ENCODE results near the gene ACO1. TPM values are rescaled to one million over a fixed set of nuclear protein-coding genes. Genes with fewer than 3 reads are reported as not detected.
A peak's percentile ranks its signal among the peaks of the same experiment; 100 is the strongest.

Gene ACO1
- polyA plus RNA-seq (2013, experiment 1 of 2): 33.0 TPM
- 36.4 TPM for polyA plus RNA-seq (2013, experiment 2 of 2)

DNA sequence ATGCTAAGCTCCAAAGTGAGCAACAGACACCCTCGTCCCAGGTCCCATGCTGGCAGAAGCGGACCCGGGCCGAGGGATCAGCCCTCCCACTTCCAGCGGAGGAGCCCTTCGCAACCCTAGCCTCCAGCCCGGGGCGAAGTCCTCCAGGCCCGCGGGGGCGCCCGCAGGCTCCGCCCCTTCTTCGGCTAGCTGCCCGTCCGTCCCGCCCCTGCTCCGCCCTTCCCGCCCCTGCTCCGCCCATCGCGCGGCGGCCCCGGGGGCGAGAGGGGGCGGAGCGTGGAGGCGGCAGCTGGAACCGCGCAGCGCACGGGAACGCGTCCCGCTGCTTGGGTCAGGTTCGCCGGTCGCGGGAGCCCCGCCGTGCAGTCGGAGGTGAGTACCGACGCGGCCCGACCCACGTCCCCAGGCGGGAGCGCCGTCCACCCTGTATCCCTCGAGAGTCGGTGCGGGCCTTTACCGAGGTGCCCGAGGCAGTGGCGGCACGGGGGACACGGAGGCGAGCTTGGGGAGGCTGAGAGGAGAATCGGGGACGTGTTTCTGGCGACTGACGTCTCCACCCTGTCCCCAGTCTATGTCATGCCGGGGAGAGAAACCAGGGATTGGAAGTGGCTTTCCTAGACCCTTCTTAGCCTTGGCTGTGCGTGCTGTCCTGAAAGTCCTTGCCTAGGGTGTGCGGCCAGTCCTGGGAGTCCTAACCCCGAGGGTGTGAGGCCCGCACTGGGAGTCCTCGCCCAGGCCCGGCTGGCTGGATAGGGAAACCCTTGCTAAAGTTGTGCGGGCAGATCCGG lies at the start of gene ACO1:
TSS of gene ACO1 (plus strand) at position 280 of the 788 bp plus-strand sequence. CDS start 20,864 bp downstream, outside the sequence.
- Histone ChIP-seq H3K9ac (ENCODE audit: low read depth, low read length) (peak within 1 kb of the TSS; percentile 70), H3K36me3 (ENCODE audit: insufficient read depth, low read length) (no peaks in the 10 kb centered on the region), H3K4me3 (ENCODE audit: low read length) (peak within 1 kb of the TSS; percentile 86), H3K27me3 (ENCODE audit: insufficient read depth, low read length) (peaks cover 44% of the 10 kb centered on the region), H3K4me1 (ENCODE audit: insufficient read depth, low read length) (peaks cover 8% of the 10 kb centered on the region), H3K27ac (ENCODE audit: low read depth, low read length) (no peak within 1 kb of the TSS; the same call in 1 of the 2 replicates), H3K9me3 (ENCODE audit: insufficient read depth, low read depth, low read length) (no peaks in the 10 kb centered on the region)
- whole genome bisulfite sequencing: 1% methylated on average over 73 of the region's 73 CpGs

DNA sequence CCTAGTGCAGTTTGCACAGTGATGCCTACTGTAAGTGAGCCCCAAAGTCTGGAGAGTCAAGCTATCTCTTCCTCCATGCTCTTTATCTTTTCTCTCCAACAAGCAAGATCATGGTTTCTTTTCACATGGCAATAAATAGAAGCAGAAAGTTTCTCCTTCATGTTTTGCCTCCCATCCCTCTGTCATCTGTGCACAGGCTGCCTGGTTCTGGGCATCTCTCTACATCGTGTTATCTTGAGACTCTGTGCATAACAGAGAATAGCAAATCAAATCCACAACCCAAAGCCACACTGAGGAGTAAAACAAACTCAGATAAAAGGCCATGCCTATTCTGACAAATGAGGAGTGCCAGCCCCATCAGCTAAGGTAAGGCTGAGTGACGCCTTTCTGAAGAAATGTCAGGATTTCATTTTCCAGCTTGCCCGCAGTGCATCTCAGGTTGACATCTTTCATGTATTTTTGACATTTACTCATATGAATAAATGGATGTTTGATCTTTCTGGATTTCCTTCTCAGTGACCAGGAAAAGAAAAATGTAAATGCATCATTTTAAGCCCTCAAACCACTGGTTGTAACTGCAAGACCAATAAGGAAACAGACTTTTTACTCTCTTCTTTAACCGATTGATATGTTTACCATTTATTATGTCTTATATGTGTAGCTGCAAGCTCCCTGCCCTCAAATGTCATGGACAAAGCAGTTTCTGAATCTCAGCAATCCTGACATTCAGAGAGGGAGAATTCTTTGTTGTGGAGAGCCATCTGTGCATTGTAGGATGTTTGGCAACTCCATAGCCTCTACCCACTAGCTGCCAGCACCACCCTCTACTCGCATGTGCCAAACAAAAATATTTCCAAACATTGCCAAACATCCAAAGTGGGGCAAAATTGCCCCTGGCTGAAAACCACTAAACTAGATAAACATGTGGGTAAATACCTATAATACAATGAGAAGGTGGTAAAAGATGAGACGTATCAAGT lies 49.2 kb upstream of the ACO1 start:
- Histone ChIP-seq H3K27ac (ENCODE audit: low read depth, low read length) (no peak overlapping the region), H3K4me3 (ENCODE audit: low read length) (no peak overlapping the region), H3K36me3 (ENCODE audit: insufficient read depth, low read length) (no peaks in the 10 kb centered on the region), H3K9me3 (ENCODE audit: insufficient read depth, low read depth, low read length) (0 out of 2 replicates have a peak, but pooled peaks cover under 1% of the 10 kb centered on the region), H3K27me3 (ENCODE audit: insufficient read depth, low read length) (no peaks in the 10 kb centered on the region), H3K4me1 (ENCODE audit: insufficient read depth, low read length) (peaks cover 19% of the 10 kb centered on the region), H3K9ac (ENCODE audit: low read depth, low read length) (no peak overlapping the region)
- WGBS: 88% methylated on average over 5 of the region's 6 CpGs

DNA sequence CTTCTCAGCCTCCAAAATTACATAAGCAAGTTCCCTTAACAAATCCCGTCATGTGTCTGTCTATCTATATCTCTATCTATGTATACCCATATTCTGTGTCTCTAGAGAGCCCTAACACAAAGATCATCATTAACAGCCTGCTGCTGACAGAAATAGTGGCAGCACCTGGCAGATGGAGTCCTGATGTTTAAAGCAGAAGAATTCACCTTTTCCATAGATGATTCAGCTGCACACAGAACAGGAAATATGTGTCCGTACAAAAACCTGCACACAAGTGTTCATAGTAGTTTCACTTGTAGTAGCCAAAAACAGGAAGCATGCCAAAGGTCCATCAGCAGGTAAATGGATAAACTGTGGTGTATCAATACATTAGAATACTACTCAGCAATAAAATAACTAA lies 45.0 kb upstream of the ACO1 start:
- Histone ChIP-seq H3K27me3 (ENCODE audit: insufficient read depth, low read length) (no peaks in the 10 kb centered on the region), H3K9ac (ENCODE audit: low read depth, low read length) (no peak overlapping the region), H3K9me3 (ENCODE audit: insufficient read depth, low read depth, low read length) (no peaks in the 10 kb centered on the region), H3K4me3 (ENCODE audit: low read length) (no peak overlapping the region), H3K4me1 (ENCODE audit: insufficient read depth, low read length) (peaks cover 32% of the 10 kb centered on the region), H3K27ac (ENCODE audit: low read depth, low read length) (no peak overlapping the region), H3K36me3 (ENCODE audit: insufficient read depth, low read length) (no peaks in the 10 kb centered on the region)
- 90% methylated on average over 2 of the region's 2 CpGs for WGBS

DNA sequence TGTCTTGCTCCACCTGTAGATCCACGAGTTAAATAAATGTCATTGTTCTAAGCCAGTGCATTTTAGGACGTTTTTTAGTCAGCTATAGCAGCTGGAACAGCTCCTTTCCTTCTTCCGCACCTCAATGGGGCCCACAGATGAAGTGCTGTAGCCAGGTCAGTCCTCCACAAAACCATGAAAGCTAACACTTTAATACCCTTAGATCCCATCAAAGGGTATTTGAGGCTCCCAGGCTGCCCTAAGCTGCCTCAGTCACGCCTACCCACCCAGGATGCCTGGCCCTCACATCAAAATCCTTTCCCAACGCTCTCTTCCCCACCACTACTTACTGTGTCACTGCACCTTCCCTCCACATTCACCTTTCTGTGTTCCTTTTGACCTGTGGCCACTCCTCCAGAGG lies 44.1 kb upstream of the ACO1 start:
- H3K36me3 ChIP-seq (ENCODE audit: insufficient read depth, low read length): no peaks in the 10 kb centered on the region
- WGBS: 80% methylated on average over 5 of the region's 5 CpGs

DNA sequence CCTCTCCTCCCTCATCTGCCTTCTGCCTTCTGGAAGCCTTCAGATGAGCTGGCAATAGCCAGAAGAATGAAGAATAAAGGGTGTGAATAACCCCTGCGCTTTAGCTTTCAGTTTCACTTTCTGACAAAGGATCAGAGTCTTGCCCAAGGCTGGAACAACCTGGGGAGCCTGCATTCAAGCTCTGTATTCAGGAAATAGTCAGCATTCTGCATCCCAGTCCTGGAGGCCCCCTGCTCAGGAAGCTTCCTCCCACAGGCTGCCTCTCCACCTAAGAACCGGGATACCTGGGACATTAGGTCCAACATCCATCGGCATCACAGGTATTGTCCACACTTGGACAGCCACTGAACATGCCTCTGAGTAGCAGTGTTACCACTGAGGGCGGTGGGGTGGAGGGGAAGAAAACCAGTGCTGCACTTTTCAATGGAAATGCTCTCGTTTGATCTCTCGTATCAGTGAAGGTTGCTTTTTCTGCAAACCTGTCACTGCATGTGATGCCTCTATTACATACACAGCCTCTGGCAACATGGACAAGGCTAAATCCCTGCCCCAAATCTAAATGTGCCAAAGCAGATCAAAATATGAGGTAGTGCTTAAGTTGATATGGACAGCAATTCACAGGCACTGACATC lies 39.8 kb upstream of the ACO1 start:
- Histone ChIP-seq H3K36me3 (ENCODE audit: insufficient read depth, low read length) (no peaks in the 10 kb centered on the region), H3K9ac (ENCODE audit: low read depth, low read length) (peak overlapping the region; percentile 59), H3K27me3 (ENCODE audit: insufficient read depth, low read length) (no peaks in the 10 kb centered on the region), H3K9me3 (ENCODE audit: insufficient read depth, low read depth, low read length) (no peaks in the 10 kb centered on the region), H3K27ac (ENCODE audit: low read depth, low read length) (peak overlapping the region; percentile 95), H3K4me1 (ENCODE audit: insufficient read depth, low read length) (peaks cover 49% of the 10 kb centered on the region), H3K4me3 (ENCODE audit: low read length) (peak overlapping the region; percentile 24)
- 24% methylated on average over 6 of the region's 6 CpGs for WGBS

More for the DNA sequence above, 44.1 kb upstream of the ACO1 start:
- Histone ChIP-seq H3K9me3 (ENCODE audit: insufficient read depth, low read depth, low read length) (no peaks in the 10 kb centered on the region), H3K27ac (ENCODE audit: low read depth, low read length) (no peak overlapping the region), H3K27me3 (ENCODE audit: insufficient read depth, low read length) (no peaks in the 10 kb centered on the region), H3K4me3 (ENCODE audit: low read length) (no peak overlapping the region), H3K9ac (ENCODE audit: low read depth, low read length) (no peak overlapping the region), H3K4me1 (ENCODE audit: insufficient read depth, low read length) (peaks cover 40% of the 10 kb centered on the region)

DNA sequence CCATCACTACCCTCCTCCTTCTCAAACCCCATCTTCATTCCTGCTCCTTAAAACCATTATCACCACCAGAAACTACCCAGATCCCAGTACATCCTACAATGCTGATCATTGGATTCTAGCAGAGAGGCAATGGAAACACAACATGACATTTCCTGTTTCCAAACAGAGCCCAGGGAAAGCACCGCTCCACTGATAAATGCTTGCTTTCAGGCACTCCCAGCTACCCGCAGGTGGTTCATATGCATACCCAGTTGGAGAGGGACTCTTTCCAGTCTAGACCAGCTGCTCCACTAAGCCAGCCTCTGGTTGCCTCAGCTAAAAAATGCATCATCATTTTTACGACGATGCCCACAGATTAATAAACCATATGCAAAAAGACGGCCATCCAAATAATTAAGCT lies 39.2 kb upstream of the ACO1 start:
- no peaks in the 10 kb centered on the region for H3K36me3 ChIP-seq (ENCODE audit: insufficient read depth, low read length)
- H3K27ac ChIP-seq (ENCODE audit: low read depth, low read length): peak overlapping the region; percentile 95
- peak overlapping the region; percentile 59 for H3K9ac ChIP-seq (ENCODE audit: low read depth, low read length)
- H3K4me3 ChIP-seq (ENCODE audit: low read length): peak overlapping the region; percentile 24; the same call in 1 of the 2 replicates
- no peaks in the 10 kb centered on the region for H3K9me3 ChIP-seq (ENCODE audit: insufficient read depth, low read depth, low read length)
- H3K27me3 ChIP-seq (ENCODE audit: insufficient read depth, low read length): no peaks in the 10 kb centered on the region
- H3K4me1 ChIP-seq (ENCODE audit: insufficient read depth, low read length): peaks cover 47% of the 10 kb centered on the region
- WGBS: 18% methylated on average over 5 of the region's 5 CpGs

DNA sequence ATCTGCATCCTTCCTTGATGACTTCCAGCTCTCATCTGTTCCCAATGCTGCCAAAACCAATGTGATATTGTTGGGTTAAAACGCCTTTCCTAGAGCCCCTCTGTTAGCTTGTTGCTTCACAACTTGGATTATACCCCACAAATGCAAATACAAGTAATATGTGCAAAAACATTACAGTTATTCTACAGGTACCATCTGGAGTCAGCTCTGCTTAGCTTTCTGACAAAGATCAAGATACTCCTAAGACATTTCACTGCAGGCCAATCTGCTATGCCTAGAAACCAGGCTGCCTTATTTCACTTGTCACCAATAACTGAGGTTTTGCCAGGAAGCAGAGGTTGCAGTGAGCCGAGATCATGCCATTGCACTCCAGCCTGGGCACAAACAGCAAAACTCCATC lies 36.9 kb upstream of the ACO1 start:
- WGBS: 97% methylated on average over 2 of the region's 2 CpGs
- Histone ChIP-seq H3K4me3 (ENCODE audit: low read length) (no peak overlapping the region), H3K27me3 (ENCODE audit: insufficient read depth, low read length) (no peaks in the 10 kb centered on the region), H3K9me3 (ENCODE audit: insufficient read depth, low read depth, low read length) (no peaks in the 10 kb centered on the region), H3K4me1 (ENCODE audit: insufficient read depth, low read length) (peaks cover 42% of the 10 kb centered on the region), H3K27ac (ENCODE audit: low read depth, low read length) (no peak overlapping the region), H3K36me3 (ENCODE audit: insufficient read depth, low read length) (no peaks in the 10 kb centered on the region), H3K9ac (ENCODE audit: low read depth, low read length) (no peak overlapping the region)

DNA sequence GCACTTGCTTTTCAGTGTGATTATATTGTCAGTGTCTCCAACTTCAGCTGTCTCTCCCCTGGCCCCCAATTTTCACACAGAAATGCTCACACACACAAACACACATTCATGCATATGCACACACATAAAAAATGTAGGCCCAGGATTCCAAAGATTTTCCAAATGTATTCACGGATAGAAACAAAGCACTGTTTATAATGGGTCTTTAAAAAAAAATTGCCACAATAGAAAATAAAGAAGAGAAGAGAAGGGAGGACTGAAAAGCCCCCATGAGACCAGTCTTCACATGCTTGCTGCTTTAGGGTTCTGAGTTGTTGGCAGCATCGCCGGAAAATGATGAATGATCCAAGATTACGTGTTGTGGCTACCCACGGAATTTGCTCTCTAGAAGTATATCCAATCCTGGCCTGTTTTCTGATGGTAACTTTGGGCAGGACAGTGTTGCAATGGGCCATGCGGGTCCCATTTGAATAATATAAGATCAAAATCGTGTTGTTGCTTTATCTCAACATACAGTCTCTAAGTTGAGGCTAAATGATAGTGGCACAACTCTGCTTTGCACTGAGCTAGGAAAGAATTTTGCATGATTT lies 36.2 kb upstream of the ACO1 start:
- Histone ChIP-seq H3K36me3 (ENCODE audit: insufficient read depth, low read length) (no peaks in the 10 kb centered on the region), H3K9me3 (ENCODE audit: insufficient read depth, low read depth, low read length) (no peaks in the 10 kb centered on the region), H3K9ac (ENCODE audit: low read depth, low read length) (no peak overlapping the region), H3K4me1 (ENCODE audit: insufficient read depth, low read length) (peaks cover 40% of the 10 kb centered on the region), H3K4me3 (ENCODE audit: low read length) (no peak overlapping the region), H3K27me3 (ENCODE audit: insufficient read depth, low read length) (no peaks in the 10 kb centered on the region), H3K27ac (ENCODE audit: low read depth, low read length) (no peak overlapping the region)
- WGBS: 93% methylated on average over 7 of the region's 7 CpGs

DNA sequence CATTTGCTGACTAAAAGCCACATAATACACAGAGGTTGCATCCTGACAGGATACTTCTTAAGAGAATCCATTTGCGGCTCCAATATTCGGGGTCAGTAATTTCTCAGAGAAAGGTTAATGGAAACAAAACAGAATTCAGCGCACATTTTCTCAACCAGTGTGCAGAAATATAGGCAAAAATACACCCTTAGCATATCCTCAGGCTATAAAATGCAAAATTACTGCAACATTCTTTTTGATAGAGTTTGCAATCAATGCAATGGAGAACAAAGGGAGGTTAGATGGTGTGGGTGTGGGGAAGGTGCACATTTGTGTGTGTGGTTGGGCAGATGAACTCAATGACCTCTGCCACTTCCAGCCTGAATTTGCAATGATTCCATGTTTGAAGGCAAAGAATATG lies 35.4 kb upstream of the ACO1 start:
- H3K9me3 ChIP-seq (ENCODE audit: insufficient read depth, low read depth, low read length): no peaks in the 10 kb centered on the region
- no peak overlapping the region for H3K4me3 ChIP-seq (ENCODE audit: low read length)
- no peaks in the 10 kb centered on the region for H3K36me3 ChIP-seq (ENCODE audit: insufficient read depth, low read length)
- H3K27me3 ChIP-seq (ENCODE audit: insufficient read depth, low read length): no peaks in the 10 kb centered on the region
- no peak overlapping the region for H3K9ac ChIP-seq (ENCODE audit: low read depth, low read length)
- H3K4me1 ChIP-seq (ENCODE audit: insufficient read depth, low read length): peaks cover 31% of the 10 kb centered on the region
- H3K27ac ChIP-seq (ENCODE audit: low read depth, low read length): no peak overlapping the region
- 92% methylated on average over 3 of the region's 3 CpGs for WGBS

DNA sequence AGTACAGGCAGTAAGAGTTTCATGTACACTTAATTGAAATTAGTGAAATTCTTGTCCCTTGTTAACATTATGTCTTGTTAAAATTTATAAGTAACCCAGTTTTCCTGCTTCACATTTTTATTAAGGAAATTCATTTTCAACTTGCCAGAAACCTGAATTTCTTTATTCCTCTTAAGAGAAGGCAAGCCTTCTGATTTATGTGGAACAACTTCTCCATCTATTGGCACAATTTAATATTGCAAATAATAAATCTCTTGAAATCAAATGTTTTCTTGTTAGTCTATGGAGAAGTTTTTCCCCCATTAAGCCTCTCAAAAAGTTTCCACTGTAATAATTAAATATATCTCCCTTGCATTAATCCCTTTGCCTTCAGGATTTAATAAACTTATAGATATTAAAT lies 33.8 kb upstream of the ACO1 start:
- H3K4me1 ChIP-seq (ENCODE audit: insufficient read depth, low read length): peaks cover 17% of the 10 kb centered on the region
- H3K4me3 ChIP-seq (ENCODE audit: low read length): no peak overlapping the region
- H3K27me3 ChIP-seq (ENCODE audit: insufficient read depth, low read length): no peaks in the 10 kb centered on the region
- H3K9ac ChIP-seq (ENCODE audit: low read depth, low read length): no peak overlapping the region
- no peaks in the 10 kb centered on the region for H3K9me3 ChIP-seq (ENCODE audit: insufficient read depth, low read depth, low read length)
- H3K36me3 ChIP-seq (ENCODE audit: insufficient read depth, low read length): no peaks in the 10 kb centered on the region
- no peak overlapping the region for H3K27ac ChIP-seq (ENCODE audit: low read depth, low read length)
